ENCODE data around the gene BMP6. TPM values are rescaled to one million over a fixed set of nuclear protein-coding genes. Genes with fewer than 3 reads are reported as not detected.
A peak's percentile ranks its signal among the peaks of the same experiment; 100 is the strongest.

The BMP6 gene
- total and polyA plus RNA-seq, 2 experiments from 2014 or later = 0.74 TPM; not detected in 1

GRCh38 chr6:7825986-7826385 lies 100.1 kb downstream of the BMP6 start:
- Histone ChIP-seq H3K36me3 (no peaks in the 10 kb centered on the region), H3K27ac (no peak overlapping the region), H3K4me3 (no peak overlapping the region), H3K27me3 (no peaks in the 10 kb centered on the region), H3K4me1 (ENCODE audit: low read depth) (no peaks in the 10 kb centered on the region), H3K9me3 (ENCODE audit: low read depth) (no peaks in the 10 kb centered on the region)
- DNase-seq (ENCODE audit: low read depth in 1 of 2, low spot score in 1 of 2) = no peak
- TF ChIP-seq CTCF (IDR thresholded peaks at IDR 0.05; ENCODE audit: low read depth, low read length) = no peak

GRCh38 chr6:7827142-7827541 lies 101.2 kb downstream of the BMP6 start:
- Histone ChIP-seq H3K27me3 (no peaks in the 10 kb centered on the region), H3K27ac (no peak overlapping the region), H3K4me3 (no peak overlapping the region), H3K4me1 (ENCODE audit: low read depth) (no peaks in the 10 kb centered on the region), H3K36me3 (no peaks in the 10 kb centered on the region), H3K9me3 (ENCODE audit: low read depth) (no peaks in the 10 kb centered on the region)
- peak in 1 of 2 donors; percentile 53 for DNase-seq (ENCODE audit: low read depth in 1 of 2, low spot score in 1 of 2)
- no peak for TF ChIP-seq CTCF (IDR thresholded peaks at IDR 0.05; ENCODE audit: low read depth, low read length)

- no peak overlapping the region for H3K27ac ChIP-seq
- no peaks in the 10 kb centered on the region for H3K27me3 ChIP-seq
- H3K4me1 ChIP-seq (ENCODE audit: low read depth) = no peaks in the 10 kb centered on the region
- no peaks in the 10 kb centered on the region for H3K36me3 ChIP-seq
- no peaks in the 10 kb centered on the region for H3K9me3 ChIP-seq (ENCODE audit: low read depth)
- no peak overlapping the region for H3K4me3 ChIP-seq
- no peak for DNase-seq (ENCODE audit: low read depth in 1 of 2, low spot score in 1 of 2)
- TF ChIP-seq CTCF (IDR thresholded peaks at IDR 0.05; ENCODE audit: low read depth, low read length) = no peak
Measured at GRCh38 chr6:7828124-7828523, 102.2 kb downstream of the BMP6 start.

- no peak for DNase-seq (ENCODE audit: low read depth in 1 of 2, low spot score in 1 of 2)
- no peak overlapping the region for H3K4me3 ChIP-seq
- H3K27me3 ChIP-seq = no peaks in the 10 kb centered on the region
Measured at GRCh38 chr6:7832904-7833750, 107.2 kb downstream of the BMP6 start.

GRCh38 chr6:7833751-7834070 lies 107.8 kb downstream of the BMP6 start:
- no peaks in the 10 kb centered on the region for H3K9me3 ChIP-seq (ENCODE audit: low read depth)

More at GRCh38 chr6:7832904-7833750, 107.2 kb downstream of the BMP6 start:
- Histone ChIP-seq H3K27ac (no peak overlapping the region), H3K9me3 (ENCODE audit: low read depth) (no peaks in the 10 kb centered on the region), H3K4me1 (ENCODE audit: low read depth) (no peaks in the 10 kb centered on the region), H3K36me3 (no peaks in the 10 kb centered on the region)
- no peak for TF ChIP-seq CTCF (IDR thresholded peaks at IDR 0.05; ENCODE audit: low read depth, low read length)

More at GRCh38 chr6:7833751-7834070, 107.8 kb downstream of the BMP6 start:
- Histone ChIP-seq H3K27me3 (no peaks in the 10 kb centered on the region), H3K4me3 (no peak overlapping the region), H3K36me3 (no peaks in the 10 kb centered on the region), H3K27ac (no peak overlapping the region), H3K4me1 (ENCODE audit: low read depth) (no peaks in the 10 kb centered on the region)
- no peak for TF ChIP-seq CTCF (IDR thresholded peaks at IDR 0.05; ENCODE audit: low read depth, low read length)
- DNase-seq (ENCODE audit: low read depth in 1 of 2, low spot score in 1 of 2) = peak in 1 of 2 donors; percentile 31
